ENCODE results near the gene ZNF217.
"Not testable (repeated sequence)": the region's sequence is repeated elsewhere in the genome, so short reads cannot be mapped to it uniquely, and the experiment has no call there.

Gene ZNF217

DNA sequence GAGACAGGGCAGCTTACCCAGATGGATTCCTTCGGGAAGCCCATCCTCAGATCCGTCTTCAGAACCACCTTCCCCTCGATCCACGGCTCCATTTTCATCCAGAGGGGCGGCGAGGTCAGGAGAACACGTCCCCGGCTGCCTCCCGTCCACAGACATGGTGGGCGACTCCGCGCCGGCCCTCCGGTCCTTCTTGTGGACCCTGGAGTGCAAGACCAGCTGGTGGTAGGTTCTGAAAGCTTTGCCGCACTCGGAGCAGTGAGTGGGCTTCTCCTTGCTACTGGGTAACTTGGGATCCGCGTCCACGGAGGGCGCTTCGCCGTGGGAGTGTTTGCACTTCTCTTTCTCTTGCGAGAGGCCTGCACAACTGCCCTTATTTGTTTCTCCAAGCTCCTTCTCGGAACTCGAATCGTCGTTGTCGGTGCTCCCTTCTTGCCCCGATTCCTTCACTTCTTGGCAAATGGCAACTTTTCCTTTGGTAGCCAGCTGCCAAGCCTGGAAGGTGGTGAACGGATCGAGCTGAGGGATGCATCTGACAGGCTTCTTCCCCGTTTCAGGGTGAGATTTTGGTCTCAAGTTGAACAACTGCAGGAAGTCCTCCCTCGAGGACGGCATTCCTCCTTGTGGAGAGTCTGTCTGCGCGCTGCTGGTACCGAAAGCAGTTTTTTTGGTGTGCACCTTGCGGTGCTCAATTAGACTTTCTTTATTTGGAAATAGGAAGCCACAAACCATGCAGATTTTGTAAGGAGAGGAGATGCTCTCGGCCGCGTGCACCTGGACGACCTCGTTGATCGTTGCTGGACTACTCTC lies 12.0 kb downstream of the ZNF217 start:
- no peak for DNase-seq

DNA sequence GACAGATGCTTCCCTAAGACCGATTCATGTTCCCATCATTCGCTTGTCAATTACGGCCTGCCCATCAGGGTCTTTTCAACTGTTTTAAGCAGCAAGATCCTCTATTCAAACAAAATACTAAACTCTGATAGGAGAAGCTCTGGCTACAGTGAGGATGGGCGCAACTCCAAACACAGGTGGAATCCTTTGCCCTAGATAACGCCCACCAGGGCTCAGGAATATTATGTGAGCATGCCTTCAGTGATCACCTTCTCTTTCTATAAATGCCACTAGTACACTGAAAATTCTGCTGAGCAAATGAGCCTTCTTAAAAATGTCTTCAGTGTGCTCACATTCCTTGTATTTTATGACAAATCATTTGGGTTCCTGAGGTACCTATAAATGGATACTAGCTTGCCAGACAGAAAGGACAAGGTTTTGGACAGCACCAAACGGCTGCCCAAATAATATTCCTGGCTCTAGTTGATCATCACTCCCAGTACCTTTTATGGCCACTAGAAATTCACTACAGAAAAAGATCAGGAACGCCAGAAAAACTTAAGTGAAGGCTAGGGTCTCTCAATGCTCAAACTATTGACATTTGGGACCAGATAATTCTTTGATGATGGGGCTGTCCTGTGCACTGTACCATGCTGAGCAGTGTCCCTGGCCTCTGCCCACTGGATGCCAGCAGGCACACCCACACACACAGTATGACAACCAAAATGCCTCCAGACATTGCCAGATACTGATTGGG lies 13.1 kb downstream of the ZNF217 start:
- DNase-seq, result no peak

DNA sequence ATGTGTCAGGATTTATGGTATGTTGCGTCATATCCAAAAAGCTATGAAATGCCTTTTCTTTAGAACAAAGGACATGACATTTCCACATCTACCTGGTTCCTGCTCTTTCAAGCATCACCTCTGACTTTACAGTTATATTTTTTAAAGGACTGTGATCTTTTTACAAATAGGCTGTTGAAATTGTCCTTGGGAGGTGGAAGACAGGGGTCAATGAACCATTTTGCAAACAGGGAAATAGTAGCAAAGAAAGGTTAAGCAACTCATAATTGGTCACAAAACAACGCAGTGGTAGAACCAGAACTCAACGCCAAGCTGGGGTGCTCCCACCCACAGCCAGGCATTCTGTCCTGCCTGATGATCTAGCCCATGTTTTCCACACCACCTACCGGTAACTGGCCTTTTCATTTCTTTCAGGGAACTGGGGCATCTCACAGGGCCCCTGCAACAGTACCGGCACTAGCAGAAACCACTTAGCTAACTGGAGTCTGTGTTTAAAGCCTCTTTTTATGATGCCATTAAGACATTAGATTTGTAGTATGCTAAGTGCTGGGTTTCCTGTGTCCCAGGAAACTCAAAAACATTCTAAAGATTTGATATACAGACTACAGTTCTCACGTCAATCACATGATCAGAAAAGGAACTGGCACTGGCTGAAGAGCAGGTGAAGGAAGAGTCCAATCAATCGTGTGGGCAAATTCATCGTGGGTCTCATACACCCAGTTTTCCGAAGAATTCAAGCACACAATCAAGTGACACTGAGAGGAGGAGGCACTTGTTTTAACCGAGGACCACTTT lies 13.9 kb downstream of the ZNF217 start:
- no peak for DNase-seq

DNA sequence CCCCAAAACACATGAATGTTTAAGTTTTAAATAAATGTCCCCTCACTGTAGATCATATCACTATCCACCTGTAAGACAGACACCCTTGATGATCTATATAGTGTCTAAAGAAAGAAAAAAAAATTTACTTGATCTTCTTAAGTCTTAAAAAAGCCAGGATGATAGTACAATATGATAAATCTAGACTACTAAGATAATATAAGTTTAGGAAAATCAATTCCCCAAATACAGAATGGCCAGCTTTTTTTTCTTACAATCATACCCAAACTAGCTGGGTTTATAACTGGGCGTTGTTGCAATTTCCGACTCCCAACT lies 14.4 kb downstream of the ZNF217 start:
- DNase-seq, result no peak

DNA sequence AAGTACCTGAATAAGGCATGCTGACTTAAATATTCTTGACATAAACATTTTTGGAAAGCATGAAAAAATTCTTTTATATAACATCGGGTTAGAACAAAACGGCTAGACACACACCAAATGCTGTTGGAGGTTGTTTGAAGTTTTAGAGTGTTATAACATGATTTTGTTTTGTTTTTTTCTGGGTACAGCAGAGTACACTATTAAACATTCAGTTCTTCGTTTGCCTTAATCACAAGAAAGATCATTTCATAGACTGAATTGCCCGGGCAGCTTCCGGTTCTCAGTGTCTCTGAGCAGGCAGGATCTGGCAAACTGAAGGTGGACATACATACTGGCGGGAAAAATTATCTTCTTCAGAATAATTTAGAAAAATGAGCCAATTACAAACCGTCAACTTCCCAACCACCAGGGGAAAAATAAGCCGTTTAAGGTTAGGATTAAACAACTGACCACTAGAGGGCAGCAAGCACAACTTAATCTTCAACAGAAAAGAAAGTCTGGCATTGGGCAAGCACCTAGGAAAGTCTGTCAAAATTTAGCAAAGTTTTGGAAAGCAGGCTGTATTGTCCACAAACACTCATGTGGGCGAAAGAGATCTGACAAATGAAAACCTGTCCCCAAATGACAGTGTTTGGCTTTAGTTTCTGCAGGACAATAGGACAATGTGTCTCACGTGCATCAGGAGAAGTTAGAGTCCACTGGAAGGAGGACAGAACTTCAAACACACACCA lies 15.0 kb downstream of the ZNF217 start:
- DNase-seq, result peak; percentile 41

DNA sequence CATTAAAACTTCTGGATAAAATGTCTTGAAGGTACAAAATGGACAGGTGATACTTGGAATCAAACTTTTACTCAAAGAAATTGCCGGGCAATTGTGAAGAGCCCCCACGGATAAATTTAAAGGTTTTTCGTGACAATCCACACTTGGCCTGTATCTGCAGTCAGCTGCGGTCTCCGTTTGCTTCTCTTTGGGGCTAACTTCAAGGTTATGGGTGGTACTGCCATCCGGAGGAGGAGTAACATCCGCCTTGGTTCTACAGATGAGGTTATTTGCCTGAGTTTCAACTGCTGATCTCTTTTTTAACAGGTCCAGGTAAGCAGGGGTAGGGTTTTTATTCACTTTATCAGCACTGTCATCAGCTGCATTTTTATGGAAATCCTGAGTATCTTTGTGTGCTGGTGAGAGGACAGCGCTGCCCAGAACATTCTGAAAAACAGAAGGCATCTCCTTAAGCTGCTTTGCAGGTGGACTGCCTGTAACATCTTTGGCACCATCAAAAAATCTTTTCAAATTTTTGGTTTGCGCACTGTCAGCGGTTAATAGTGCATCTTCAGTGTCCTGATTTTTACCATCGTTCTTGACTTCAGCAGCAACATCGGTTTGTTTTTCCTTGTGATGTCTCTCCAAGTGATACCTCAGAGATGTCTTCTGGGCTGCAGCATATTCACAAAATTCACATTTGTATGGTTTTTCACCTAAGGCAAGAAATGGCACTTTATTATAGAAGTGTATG lies 16.9 kb downstream of the ZNF217 start:
- no peak for DNase-seq

DNA sequence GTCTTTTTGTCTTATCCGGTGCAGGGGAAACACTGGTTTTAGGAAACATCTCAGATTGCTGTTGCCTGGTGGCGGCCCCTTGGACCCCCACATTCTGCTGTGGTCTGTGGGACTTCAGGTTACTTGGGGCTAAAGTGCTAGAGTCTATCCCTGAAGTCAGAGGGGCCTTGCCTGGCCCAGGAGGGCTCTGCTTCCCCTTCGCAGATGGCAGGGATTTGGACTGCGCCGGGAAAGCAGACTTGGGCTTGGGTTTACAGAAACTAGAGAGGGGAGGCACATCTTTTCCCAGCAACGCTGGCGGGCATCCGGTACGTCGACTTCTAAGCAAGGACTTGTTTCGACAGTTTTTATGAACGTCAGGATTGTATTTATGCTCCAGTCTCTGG lies 17.5 kb downstream of the ZNF217 start:
- no peak for DNase-seq

DNA sequence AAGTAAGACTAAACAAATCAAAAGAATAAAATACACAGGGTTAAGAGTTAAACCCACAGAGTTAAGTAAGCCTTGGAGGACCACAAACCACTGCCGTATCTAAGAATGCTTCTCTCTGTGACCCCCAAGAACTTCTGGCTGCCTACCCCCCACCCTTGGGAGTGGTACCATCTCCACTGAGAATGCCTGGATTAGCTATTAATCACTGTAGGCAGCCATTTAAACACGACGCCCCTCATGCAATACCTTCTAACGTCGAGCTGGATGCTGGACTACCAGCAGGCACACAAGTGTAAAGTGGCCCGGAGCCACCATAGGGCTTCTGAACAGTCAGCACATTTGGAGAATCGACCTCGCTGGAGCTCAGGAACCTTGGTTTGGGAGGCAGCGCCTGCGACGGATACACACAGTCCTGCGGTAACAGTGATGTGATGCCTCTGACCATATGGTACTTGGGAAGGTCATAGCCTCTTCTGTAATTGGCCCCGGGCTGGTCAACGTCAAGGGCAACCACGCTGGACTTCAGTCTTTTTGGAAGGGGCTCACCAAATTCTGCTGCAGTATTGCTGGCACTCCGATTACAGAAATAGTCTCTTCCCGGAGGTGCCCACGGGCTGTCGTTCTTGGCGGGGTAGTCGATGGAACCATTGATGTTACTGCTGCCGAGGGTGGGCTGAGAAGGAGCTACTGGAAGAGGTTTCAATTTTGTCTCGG lies 18.0 kb downstream of the ZNF217 start:
- DNase-seq, result no peak

DNA sequence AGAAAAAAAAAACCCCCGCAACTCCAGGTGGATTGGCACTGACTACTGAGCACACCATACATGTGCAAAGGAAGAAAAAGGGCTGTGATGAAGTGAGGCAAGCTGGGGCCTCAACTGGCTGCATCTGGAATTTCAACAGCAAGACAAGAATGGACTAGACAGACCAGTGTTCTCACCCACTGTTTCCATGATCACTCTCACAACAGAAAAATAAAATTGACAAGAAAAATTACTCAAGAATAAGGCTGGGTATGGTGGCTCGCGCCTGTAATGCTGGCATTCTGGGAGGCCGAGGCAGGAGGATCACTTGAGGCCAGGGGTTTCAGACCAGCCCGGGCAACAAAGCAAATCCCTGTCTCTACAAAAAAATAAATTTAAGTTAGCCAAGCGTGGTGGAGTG lies 18.8 kb downstream of the ZNF217 start:
- DNase-seq, result no peak

DNA sequence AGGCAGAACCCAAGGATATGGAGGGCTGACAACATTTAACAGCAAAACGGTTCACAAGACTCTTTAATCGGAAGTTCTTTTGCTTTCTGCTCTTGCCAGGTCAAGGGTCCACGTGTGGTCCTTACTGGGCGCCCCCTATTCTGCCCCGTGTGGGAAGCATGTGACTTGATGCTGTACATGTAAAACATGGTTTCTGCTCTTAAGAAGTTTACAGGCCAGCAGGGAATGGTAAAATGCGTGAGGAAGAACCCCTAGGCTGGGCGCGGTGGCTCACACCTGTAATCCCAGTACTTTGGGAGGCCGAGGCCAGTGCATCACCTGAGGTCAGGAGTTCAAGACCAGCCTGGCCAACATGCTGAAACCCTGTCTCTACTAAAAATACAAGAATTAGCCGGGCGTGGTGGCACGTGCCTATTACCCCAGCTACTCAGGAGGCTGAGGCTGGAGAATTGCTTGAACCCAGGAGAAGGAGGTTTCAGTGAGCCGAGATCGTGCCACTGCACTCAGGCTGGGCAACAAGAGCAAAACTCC lies 19.3 kb downstream of the ZNF217 start:
- DNase-seq, result no peak

DNA sequence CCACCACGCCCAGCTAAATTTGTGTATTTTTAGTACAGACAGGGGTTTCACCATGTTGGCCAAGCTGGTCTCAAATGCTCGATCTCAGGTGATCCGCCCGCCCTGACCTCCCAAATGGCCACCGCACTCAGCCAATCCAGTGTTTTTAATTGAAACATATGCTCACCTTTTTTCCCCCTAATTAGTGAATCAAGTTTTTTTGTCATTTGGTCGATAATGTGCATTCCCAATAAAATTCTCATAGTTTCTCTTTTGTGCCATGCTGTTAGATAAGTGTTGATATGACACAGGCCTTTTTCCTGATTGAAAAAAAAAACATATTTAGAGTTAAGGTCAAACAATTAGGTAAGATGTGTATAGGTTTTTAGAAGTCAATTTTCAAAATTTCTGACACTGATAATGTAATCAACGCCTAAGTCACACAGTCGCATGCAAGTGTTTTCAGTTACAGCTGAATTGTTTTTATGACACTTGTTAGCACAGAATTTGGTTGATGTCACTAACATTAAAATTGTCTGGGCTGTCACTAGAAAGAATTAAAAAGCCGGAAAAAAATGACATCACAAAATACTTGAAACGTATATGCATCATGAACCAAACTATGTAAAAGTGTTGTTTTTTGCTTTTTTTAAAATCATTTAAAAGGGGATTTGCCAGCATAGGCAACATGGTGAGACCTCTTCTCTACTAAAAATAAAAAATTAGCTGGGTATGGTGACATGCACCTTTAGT lies 21.9 kb downstream of the ZNF217 start:
- DNase-seq, result no peak

DNA sequence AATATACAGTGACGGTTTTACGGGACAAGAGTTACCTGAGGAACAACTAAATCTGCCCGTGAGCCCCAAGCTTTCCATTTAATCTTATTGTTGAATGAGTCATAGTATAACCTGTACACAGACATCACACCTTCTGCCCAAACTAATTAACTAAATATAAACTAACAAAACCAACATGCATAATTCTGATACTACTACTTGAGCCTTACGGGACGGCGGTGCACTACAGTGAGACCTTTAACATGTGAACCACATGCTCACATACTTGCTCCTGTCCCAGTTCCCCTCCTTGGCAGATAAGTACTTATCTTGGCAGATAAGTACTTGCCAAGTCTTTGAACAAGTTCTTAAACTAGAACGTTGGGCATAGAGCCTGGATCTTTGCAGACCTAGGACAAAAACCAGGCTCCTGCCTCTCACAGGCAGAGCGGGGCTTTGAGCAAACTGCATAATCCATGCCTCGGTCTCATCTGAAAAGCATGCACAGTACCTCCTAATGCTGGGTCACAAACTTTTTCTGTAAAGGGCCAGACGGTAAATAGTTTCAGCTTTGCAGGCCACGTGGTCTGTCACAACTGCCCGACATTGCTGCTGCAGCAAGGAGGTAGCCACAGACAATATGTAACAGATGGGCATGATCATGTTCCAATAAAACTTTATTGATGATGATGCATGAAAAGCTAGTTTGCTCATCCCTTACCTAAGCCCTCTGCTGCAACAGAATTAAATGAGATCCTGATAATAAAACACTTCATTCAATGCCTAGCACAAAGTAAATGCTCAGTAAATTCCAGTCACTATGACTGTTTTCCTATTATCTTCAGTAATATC lies 23.0 kb downstream of the ZNF217 start:
- DNase-seq, result no peak

DNA sequence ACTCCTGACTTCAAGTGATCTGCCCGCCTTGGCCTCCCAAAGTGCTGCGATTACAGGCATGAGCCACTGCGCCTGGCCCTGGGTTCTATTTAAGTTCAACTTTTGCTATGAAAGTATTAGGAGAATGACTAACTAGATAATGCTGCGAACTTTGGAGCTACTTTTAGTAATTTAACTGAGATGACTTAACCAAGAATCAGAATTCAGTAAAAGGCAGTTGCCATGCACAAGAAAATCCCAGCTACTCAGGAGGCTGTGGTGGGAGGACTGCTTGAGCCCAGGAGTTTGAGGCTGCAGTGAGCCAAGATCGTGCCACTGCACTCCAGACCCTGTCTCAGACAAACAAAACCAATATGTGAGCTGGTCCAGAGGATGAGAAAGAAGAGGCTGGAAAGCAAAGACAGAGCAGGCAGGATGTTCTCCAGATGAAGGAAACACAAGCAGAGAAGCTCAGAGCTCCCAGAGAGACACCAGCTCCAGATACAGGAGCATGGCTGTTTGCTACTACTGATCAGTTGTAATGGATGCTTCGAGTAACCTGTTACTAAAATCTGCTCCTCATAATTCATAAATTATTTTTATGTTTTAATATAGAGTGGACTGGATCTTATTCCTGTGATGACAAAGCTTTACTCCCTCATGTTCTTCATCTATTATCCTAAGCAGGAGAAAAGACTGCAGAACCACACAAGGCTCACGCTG lies 23.9 kb downstream of the ZNF217 start:
- DNase-seq, result no peak

DNA sequence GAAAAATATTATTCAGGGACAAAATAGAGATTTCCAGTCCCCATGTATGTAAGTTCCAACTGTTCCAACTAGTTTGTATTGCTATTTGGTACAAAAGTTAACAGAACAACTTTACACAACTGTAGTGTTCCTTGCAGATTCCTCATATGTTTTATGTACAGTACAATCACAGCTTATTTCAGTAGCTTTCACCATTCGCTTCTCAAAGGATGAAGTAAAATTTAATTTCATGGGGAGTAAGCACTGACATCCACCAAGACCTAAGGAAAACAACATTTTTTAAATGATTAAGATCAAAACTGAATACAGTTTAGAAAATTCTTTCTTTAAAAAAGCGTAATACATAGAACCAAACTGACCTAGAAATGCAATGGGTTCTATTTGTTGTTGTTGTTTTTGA lies 24.6 kb downstream of the ZNF217 start:
- no peak for DNase-seq

DNA sequence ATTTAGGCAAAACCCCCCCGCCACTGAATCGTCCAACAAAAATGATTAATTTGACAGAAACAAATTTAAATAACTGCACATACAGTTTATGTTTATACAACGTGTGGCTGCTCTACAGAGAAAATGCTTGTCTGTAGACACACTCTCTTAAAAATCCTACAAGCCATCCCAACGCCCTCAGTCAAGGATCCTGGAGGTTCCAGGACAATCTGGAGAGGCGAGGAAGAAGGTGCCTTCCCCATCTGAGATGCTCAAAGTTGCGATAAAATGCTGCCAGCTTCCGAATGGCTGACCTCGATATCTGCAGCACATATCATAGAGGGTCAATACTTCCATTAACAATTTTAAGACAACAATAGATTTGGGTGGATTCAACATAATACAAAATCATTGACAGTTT lies 25.3 kb downstream of the ZNF217 start:
- no peak for DNase-seq

DNA sequence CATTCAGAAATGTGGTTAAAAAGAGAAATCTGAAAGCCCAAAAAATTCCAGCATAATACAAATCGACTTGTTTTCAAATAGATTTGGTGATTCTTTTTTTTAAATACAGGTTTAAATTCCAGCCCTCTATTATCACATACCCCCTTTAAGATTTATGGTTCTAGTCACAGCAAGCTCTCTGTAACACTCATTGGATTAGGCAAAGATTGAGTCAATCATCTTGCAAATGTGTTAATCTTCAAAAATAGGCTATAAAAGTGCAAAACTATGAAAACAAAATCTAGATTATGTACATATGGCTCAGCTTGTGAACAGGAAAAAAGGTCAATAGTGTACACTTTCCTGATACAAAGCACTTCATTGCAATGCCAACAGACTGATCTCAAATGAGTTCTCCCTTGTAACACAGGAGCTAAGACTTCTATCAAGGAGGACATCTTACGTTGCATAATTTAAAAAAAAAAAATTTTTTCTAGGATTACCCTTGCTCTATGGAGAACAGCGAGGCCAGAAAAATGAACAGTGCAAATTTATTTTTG lies 26.2 kb downstream of the ZNF217 start:
- no peak for DNase-seq

DNA sequence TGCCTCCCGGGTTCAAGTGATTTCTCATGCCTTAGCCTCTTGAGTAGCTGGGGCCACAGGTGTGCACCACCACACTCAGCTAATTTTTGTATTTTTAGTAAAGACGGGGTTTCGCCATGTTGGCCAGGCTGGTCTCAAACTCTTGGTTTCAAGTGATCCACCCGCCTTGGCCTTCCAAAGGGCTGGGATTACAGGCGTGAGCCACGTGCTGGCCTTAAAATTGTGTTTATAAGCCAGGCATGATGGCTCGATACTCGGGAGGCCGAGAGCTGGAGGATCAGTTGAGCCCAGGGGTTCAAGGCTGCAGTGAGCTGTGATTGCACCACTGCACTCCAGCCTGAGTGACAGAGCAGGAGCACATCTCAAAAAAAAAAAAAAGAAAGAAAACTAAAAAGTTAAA lies 27.0 kb downstream of the ZNF217 start:
- not testable (repeated sequence) for DNase-seq

DNA sequence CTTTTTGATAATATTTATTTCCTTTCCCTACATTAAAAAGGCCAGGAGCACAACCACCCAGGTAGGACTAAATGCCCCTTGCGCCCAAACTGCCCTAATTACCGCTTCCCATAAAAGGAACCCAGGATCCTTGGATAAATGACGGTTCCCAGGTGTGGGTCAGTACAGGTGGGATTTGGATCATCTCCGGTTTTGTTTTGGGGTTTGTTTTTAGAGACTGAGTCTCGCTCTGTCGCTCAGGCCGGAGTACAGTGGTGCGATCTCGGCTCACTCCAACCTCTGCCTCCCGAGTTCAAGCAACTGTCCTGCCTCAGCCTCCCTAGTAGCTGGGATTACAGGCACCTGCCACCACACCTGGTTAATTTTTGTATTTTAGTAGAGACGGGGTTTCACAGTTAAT lies 28.4 kb downstream of the ZNF217 start:
- DNase-seq, result no peak
